HG03521 (cell line): Measurements from ENCODE around the gene AOPEP.

Experiments
- ATAC-seq: cut with Tn5 transposase; IDR thresholded peaks from one replicate; pipeline ENCODE4 v1.9.1; 2021; ENCODE audit warnings: mild to moderate bottlenecking, moderate library complexity; ENCODE audit not compliant: unreplicated experiment

AOPEP gene

DNA sequence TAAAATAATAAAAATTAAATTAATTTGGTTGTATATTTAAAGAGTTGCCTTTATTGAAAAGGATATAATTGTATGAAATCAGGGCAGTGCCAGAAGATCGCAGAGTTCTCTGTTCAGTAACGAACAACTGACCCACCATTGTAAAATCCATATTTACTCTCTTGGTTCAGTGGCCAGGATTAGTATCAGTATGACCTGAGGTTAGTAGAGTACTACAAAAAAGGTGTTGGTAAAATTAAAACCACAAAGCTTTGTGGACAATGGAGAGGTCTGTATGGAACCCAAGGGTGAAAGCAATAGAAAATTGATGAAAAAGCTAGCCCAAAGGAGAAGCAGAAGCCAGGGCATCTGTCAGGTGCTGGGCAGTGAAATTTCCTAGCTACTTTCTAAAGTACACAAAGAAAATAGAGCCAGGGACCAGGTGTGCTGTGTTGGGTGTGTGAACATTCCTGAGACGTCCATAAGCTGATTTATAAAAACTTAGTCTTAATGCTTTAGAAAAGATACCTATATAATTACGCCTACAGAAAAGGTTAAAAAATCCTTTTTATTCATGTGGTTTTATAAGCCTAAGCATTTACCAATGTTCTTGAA, 159.5 kb downstream of the AOPEP start:
- ATAC-seq, result no peak

DNA sequence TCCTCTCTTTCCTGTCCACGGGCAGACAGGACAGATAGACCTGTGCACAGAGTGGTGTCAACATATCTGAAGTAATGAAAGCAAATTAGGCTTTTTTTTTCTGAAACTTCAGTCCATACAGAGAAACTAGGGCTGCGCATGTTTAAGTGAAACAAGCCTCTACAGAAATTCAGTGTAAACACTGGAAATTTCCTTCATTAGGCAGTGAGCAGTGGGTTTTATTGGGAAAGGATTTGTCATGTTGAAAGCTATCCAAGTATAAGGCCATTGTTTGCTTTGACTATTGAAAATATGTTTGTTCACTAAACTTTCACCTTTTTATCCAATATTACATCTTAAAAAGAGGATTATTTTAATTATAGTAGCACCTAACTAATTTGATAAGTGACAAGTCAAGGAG, 161.2 kb downstream of the AOPEP start:
- ATAC-seq, result no peak

DNA sequence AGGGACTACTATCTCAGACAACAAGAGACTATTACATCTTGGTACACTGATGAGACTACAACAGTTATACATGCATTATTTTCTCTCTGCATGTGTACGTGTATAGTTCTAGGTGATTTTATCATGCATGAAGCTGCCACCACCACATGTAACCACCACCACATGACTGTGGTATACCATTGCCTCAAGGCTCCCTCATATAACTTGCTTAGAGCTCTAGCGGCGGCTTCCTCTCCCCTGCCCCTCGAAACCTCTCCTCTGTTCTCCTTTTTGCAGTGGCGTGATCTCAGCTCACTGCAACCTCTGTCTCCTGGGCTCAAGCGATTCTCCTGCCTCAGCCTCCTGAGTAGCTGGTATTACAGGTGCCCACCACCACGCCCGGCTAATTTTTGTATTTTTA, 162.3 kb downstream of the AOPEP start:
- ATAC-seq, result no peak

GRCh38 chr9:94889628-94890027, 163.1 kb downstream of the AOPEP start:
- ATAC-seq, result no peak

- ATAC-seq, result no peak
Measured at GRCh38 chr9:94891183-94891582, 164.7 kb downstream of the AOPEP start.

DNA sequence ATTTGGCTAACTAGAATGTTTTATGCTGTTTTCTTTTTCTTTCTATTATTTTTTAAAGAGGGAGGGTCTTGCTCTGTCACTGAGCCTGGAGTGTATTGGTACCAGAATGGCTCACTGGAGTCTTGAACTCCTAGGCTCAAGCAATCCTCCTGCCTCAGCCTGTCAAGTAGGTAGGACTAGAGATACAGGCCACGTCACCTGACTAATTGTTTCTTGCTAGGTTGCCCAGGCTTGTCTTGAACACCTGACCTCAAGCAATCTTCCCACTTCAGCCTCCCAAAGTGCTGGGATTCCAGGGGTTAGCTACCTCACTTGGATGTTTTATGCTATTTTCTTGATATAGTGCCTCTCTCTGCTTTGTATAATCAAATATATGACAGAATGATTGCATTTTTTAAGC, 166.2 kb downstream of the AOPEP start:
- no peak for ATAC-seq

DNA sequence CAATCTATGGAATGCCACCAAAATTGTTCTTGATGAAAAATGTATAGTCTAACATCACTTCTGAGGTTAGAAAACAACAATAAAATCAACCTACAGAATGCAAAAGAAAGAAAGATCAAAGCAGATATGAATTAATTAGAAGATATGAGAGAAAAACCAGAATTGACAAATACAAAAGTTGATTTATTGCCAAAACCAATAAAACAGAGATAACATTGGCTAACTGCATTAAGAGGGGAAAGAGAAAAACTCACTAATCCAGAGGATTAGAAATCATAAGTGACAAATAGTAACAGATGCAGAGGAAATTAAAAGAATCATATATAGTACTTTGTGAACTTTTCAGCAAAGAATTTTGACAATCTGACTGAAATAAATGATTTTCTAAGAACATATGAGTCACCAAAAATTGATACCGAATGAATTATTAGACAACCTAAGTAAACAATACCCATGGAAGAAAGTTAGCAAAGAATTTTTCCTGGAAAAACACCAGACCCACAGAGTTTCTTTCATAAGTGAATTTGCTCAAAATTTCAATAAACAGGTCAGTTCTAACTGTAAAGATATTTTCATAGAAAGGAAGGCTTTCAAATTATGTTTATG, 167.7 kb downstream of the AOPEP start:
- ATAC-seq, result no peak

GRCh38 chr9:94895668-94896067, 169.2 kb downstream of the AOPEP start:
- no peak for ATAC-seq

GRCh38 chr9:94896512-94896911, 170.0 kb downstream of the AOPEP start:
- no peak for ATAC-seq

GRCh38 chr9:94899464-94900221, 173.1 kb downstream of the AOPEP start:
- ATAC-seq, result no peak

GRCh38 chr9:94900222-94901018, 173.9 kb downstream of the AOPEP start:
- no peak for ATAC-seq

- ATAC-seq, result no peak
Measured at GRCh38 chr9:94901019-94901363, 174.5 kb downstream of the AOPEP start.

GRCh38 chr9:94903961-94904421, 177.5 kb downstream of the AOPEP start:
- ATAC-seq, result no peak

GRCh38 chr9:94904806-94905205, 178.3 kb downstream of the AOPEP start:
- no peak for ATAC-seq

DNA sequence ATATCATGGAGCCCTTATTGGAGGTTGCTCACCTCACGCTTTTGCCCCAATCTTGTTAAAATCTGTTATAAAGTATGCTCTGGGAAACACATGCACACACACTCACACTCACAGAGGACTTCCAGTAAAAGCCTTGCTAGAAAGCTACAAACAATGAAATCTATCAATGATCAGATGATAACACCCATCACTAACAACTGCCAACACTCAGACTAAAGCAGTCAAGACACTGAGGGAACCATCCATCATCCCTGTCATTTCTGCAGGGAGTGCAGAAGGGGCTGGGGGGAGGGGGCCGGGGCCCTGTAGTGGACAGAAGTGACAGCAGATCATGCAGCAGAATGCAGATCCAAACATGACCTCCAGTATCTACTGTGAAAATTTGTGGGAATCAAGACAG, 179.1 kb downstream of the AOPEP start:
- ATAC-seq, result no peak

- ATAC-seq, result no peak
Measured at GRCh38 chr9:94906181-94906580, 179.7 kb downstream of the AOPEP start.

- no peak for ATAC-seq
Measured at GRCh38 chr9:94906713-94907112, 180.2 kb downstream of the AOPEP start.

DNA sequence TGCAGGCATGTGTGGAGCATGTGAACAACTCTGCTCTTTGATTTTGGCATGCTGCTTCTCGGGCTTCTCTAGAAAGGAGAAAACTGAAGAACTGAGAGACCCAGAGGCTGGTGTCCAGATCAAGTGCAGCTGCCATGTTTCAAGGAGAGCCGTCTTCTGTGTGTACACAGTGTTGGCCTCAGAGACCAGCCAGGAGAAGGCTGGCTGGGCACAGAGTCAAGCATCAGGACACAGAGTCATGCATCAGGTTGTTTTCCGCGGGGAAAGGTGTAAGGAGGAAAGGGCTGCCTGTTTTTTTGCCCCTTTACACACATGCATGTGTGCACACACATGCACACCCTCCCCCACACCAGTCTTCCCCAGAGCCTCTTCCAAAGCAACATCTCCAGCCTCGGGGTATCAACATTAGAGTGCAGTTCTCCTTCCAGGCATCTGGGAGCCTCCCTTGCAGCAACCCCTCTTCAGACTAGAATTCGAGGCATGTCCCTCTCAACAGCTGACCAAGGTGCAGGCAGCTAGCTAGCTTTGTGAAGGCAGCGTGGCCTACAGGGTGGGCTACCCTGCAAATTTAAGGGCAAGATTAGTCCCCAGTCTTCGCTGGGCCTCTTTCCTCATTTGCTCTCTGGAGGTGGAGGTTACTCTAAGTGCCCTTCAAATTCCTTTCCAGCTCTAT, 180.9 kb downstream of the AOPEP start:
- ATAC-seq, result no peak

GRCh38 chr9:94908011-94908563, 181.6 kb downstream of the AOPEP start:
- no peak for ATAC-seq

- no peak for ATAC-seq
Measured at GRCh38 chr9:94908583-94909249, 182.2 kb downstream of the AOPEP start.
